Measurements from ENCODE around the gene EXOC6B. TPM values are rescaled to one million over a fixed set of nuclear protein-coding genes. Genes with fewer than 3 reads are reported as not detected.

The EXOC6B gene
- total RNA-seq, 4 donors from 2014 or later, result 14.1 to 107 (median 38.5) TPM

DNA sequence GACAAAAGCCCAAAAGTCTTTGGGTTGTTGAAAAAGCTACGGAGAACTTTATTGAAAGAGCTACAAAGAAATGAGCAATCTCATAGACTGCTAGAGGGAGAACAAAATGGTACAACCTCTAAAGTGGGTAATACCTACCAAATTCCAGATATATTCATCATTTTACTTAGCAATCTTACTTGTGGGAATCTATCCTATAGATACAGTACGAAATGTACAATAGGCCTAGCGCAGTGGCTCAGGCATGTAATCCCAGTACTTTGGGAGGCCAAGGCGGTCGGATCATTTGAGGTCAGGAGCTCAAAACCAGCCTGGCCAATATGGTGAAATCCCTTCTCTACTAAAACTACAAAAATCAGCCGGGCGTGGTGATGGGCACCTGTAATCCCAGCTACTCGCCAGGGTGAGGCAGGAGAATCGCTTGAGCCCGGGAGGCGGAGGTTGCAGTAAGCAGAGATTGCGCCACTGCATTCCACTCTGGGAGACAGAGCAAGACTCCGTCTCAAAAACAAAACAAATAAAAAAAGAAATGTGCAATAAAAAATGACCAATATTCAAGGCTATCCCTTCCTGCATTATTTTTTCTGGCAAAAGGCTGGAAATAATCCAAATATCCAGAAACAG, 10.1 kb downstream of the EXOC6B start:
- Histone ChIP-seq H3K36me3 (no peaks in the 10 kb centered on the region), H3K4me1 (no peaks in the 10 kb centered on the region), H3K27ac (no peak overlapping the region), H3K4me3 (no peak overlapping the region), H3K27me3 (no peaks in the 10 kb centered on the region), H3K9me3 (no peaks in the 10 kb centered on the region)
- no peak for DNase-seq
- intact Hi-C loops (cut with DNase I; ENCODE audit: low total_unique reads), result no loop called here
- TF ChIP-seq POLR2A (IDR thresholded peaks at IDR 0.05), result no peak
- TF ChIP-seq, protein P1, sequence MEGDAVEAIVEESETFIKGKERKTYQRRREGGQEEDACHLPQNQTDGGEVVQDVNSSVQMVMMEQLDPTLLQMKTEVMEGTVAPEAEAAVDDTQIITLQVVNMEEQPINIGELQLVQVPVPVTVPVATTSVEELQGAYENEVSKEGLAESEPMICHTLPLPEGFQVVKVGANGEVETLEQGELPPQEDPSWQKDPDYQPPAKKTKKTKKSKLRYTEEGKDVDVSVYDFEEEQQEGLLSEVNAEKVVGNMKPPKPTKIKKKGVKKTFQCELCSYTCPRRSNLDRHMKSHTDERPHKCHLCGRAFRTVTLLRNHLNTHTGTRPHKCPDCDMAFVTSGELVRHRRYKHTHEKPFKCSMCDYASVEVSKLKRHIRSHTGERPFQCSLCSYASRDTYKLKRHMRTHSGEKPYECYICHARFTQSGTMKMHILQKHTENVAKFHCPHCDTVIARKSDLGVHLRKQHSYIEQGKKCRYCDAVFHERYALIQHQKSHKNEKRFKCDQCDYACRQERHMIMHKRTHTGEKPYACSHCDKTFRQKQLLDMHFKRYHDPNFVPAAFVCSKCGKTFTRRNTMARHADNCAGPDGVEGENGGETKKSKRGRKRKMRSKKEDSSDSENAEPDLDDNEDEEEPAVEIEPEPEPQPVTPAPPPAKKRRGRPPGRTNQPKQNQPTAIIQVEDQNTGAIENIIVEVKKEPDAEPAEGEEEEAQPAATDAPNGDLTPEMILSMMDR (IDR thresholded peaks at IDR 0.05), result no peak

DNA sequence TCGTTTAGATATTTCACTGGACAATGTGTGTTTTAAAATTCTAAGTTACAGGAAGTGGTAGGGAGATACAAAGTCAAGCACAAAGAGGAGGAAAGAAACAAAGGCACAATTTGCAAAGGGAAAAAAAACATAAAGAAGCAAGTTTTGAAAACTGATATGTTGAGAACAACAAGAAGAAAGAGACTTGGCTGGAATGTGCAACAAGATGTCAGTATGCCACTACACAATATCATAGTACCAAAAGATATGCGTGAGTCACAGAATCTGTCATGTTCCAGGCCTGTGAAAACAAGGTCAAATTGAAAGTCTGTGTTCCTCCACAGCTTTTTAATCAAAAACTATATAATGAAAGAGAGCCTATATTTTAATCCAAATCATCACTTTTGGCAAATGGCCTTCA, 12.0 kb downstream of the EXOC6B start:
- H3K27ac ChIP-seq, result no peak overlapping the region
- TF ChIP-seq, protein P1 (IDR thresholded peaks at IDR 0.05), result no peak
- no peak for TF ChIP-seq POLR2A (IDR thresholded peaks at IDR 0.05)
- intact Hi-C loops (cut with DNase I; ENCODE audit: low total_unique reads), result no loop called here
- no peak for DNase-seq
- no peaks in the 10 kb centered on the region for H3K27me3 ChIP-seq
- no peaks in the 10 kb centered on the region for H3K4me1 ChIP-seq
- H3K4me3 ChIP-seq, result no peak overlapping the region
- H3K36me3 ChIP-seq, result no peaks in the 10 kb centered on the region
- H3K9me3 ChIP-seq, result no peaks in the 10 kb centered on the region

DNA sequence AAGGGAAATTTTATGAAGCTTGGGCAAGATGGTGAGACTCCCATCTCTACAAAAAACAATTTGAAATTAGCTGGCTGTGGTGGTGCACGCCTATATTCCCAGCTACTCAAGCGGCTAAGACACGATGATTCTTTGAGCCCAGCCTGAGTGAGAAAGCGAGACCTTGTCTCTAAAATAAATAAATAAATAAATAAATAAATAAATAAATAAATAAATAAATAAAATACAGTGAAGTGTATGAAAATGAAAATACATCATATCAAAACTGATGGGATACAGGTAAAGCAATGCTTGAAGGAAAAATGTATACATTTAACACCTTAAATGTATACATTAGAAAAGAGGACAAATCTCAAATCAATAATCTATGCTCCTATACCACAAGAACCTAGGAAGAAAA, 15.7 kb downstream of the EXOC6B start:
- no peak for DNase-seq
- H3K4me3 ChIP-seq, result no peak overlapping the region
- no peak overlapping the region for H3K27ac ChIP-seq
- no peaks in the 10 kb centered on the region for H3K4me1 ChIP-seq
- no peaks in the 10 kb centered on the region for H3K36me3 ChIP-seq
- no peaks in the 10 kb centered on the region for H3K9me3 ChIP-seq
- no peaks in the 10 kb centered on the region for H3K27me3 ChIP-seq
- intact Hi-C loops (cut with DNase I; ENCODE audit: low total_unique reads), result no loop called here
- TF ChIP-seq, protein P1 (IDR thresholded peaks at IDR 0.05), result no peak
- TF ChIP-seq POLR2A (IDR thresholded peaks at IDR 0.05), result no peak

DNA sequence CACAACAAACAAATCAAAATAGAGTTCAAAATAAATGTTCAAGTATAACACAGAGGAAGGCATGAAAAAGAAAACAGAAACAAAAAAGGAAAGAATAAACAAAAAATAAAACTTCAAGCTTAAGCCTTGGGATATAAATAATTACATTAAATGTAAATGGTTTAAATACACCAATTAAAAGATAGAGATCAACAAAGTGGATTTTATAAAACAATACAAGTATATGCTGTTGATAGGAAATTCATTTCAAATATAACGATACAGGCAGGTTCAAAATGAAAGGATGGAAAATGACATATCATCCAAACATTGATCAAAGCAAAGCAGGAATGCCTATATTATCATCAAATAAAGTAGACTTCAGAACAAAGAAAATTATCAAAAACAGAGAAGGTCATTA, 16.7 kb downstream of the EXOC6B start:
- H3K9me3 ChIP-seq, result no peaks in the 10 kb centered on the region
- no peak overlapping the region for H3K4me3 ChIP-seq
- intact Hi-C loops (cut with DNase I; ENCODE audit: low total_unique reads), result no loop called here
- no peaks in the 10 kb centered on the region for H3K36me3 ChIP-seq
- H3K27me3 ChIP-seq, result no peaks in the 10 kb centered on the region
- no peak for TF ChIP-seq POLR2A (IDR thresholded peaks at IDR 0.05)
- TF ChIP-seq, protein P1 (IDR thresholded peaks at IDR 0.05), result no peak
- H3K27ac ChIP-seq, result no peak overlapping the region
- no peaks in the 10 kb centered on the region for H3K4me1 ChIP-seq
- DNase-seq, result no peak

DNA sequence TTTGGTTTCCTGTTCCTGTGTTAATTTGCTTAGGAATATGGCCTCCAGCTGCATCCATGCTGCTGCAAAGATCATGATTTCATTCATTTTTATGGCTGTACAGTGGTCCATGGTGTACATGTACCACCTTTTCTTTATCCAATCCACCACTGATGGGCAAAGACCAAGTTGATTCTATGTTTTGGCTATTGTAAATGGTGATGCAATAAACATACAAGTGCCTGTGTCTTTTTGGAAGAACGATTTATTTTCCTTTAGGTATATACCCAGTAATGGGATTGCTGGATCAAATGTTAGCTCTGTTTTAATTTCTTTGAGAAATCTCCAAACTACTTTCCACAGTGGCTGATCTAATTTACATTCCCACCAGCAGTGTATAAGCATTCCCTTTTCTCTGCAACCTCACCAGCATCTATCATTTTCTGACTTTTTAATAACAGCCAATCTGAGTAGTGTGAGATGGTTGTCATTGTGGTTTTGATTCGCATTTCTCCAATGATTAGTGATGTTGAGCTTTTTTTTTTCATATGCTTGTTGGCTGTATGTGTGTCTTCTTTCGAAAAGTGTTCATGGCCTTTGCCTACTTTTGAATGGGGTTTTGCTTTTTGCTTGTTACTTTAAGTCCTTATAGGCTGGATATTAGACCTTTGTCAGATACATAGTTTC, 19.4 kb downstream of the EXOC6B start:
- Histone ChIP-seq H3K4me3 (no peak overlapping the region), H3K4me1 (no peaks in the 10 kb centered on the region), H3K36me3 (no peaks in the 10 kb centered on the region), H3K9me3 (no peaks in the 10 kb centered on the region), H3K27me3 (no peaks in the 10 kb centered on the region), H3K27ac (no peak overlapping the region)
- no peak for DNase-seq
- TF ChIP-seq, protein P1 (IDR thresholded peaks at IDR 0.05), result no peak
- no peak for TF ChIP-seq POLR2A (IDR thresholded peaks at IDR 0.05)
- intact Hi-C loops (cut with DNase I; ENCODE audit: low total_unique reads), result no loop called here
